ENCODE data around the gene NKAIN2.

Gene NKAIN2

DNA sequence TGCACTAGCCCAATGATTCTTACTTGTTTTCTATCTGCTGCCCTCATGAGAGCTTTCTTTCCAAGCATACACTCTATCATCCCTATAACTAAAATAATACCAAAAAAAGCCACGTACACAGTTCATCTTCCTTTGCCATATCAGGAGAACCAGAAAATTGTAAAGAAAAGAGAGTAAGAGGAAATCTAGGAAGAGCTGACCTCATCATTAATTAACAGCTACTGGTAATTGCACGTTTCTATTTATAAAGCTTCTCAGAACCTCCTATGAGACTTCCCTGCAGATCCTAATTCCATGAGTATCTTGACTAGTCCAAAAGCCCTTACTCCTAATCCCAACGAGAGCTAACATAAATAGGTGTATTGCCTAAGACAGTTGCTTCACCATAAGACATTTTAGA lies 967.1 kb downstream of the NKAIN2 start:
- no peak for DNase-seq (ENCODE audit: low spot score)

GRCh38 chr6:124772733-124773319 lies 969.2 kb downstream of the NKAIN2 start:
- no peak for DNase-seq (ENCODE audit: low spot score)

GRCh38 chr6:124775121-124775520 lies 971.5 kb downstream of the NKAIN2 start:
- no peak for DNase-seq (ENCODE audit: low spot score)

- DNase-seq (ENCODE audit: low spot score), result no peak
These were observed 974.2 kb downstream of the NKAIN2 start for GRCh38 chr6:124777863-124778262.

DNA sequence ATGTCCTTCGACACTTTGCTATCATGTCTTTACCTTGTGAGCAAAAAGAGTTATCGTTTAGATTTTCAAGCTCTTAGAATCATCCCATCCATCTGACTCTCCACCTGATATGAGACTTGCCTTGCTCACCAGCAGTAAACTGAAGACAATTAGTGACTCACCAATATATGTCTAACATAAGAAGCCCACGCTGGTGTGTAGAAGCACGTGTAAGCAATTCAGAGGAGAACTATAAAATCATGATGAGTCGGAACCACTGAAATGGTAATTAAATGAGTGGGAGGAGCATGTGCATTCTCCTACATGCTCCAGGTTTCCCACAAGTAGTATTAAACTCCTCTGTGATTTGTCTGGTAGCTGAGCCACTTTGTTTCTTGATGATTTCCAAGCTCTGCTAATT lies 977.0 kb downstream of the NKAIN2 start:
- no peak for DNase-seq (ENCODE audit: low spot score)

- DNase-seq (ENCODE audit: low spot score), result no peak
These were observed 979.7 kb downstream of the NKAIN2 start for GRCh38 chr6:124783344-124783743.

GRCh38 chr6:124791156-124791555 lies 987.5 kb downstream of the NKAIN2 start:
- DNase-seq (ENCODE audit: low spot score), result no peak

- no peak for DNase-seq (ENCODE audit: low spot score)
These were observed 988.7 kb downstream of the NKAIN2 start for GRCh38 chr6:124792386-124792785.

DNA sequence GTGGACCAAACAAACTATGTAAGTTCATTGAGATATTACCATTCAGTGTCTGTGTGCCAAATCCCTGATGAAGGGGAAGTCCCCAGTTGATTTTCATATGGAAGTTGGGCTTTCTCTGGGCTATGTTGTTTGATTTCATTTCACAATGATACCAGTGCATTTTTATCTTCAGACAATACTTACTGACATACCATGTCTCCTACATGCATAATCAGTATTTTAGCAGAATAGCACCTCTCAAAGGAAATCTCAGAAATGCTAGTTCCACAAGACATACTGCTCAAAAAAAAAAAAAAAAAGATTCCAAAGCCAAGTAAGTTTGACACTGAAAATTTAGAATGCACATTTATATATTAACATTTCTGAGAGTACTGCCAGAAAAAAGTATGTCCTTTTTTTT lies 989.7 kb downstream of the NKAIN2 start:
- DNase-seq (ENCODE audit: low spot score), result no peak

GRCh38 chr6:124795643-124796463 lies 992.2 kb downstream of the NKAIN2 start:
- peak; percentile 17 for DNase-seq (ENCODE audit: low spot score)

DNA sequence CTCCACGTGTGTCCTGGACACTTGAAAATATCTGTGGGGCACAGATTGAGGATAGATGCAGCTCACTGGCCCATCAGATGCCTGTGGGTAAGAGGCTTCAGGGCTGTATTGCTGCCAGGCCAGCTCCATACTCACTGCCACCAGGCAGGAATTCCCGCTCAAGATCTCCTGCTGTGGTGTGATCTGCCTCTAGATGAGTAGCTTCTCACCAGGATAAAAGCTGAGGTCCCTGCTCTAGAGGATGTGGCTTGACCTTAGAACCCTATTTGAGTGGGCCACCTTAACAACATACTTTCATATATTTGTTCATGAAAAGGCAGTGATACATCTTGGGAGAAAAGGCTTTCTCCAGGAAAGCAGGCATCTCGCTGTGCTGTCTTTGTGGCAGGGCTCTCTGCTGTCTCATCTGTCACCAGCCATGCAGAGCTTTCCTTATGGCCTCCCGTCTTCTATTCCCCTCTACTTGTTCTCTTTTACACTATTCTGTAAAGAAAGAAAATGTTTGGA lies 992.9 kb downstream of the NKAIN2 start:
- DNase-seq (ENCODE audit: low spot score), result no peak

GRCh38 chr6:124797224-124797623 lies 993.6 kb downstream of the NKAIN2 start:
- DNase-seq (ENCODE audit: low spot score), result no peak

DNA sequence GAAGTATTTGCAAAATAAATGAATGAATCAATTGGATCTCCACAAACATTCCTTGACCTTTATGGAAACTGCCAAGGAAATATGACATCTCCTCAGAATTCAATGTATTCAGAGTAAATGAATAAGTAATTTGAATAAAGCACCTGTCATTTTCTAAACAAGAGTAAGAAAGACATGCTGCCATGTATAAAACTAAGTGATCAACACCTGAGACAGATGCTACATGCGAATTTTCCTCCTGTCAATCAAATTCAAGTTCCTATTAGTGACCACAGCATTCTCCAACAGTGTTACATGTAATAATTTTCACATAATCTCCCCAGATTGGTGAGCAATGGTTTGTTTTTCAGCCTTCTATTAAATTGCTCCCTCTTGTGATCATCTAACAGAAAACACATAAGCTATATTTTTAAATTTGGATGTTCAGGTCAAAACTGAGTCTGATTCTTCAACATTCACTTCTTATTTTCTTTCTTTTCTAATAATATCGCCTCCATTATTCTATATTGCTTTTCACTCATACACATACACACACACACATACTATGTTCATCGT lies 995.4 kb downstream of the NKAIN2 start:
- DNase-seq (ENCODE audit: low spot score), result no peak

DNA sequence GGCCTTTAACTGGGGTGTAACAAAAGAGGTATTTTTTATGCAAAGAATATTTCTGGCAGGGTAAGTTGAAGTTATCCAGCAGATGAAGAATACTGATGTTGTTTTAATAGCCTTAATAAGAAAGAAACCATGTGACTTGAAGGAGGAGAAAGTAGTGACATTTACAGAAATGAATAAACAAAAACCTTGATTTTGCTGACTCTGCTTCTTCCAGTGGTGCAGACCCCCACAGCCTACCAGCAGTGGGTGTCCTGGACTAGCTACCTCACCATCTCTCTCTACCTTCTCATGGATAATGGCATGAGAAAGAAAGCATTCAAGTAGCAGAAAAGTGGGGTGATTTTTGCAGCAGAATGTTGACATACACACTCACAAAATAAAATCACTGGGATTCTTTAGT lies 996.0 kb downstream of the NKAIN2 start:
- no peak for DNase-seq (ENCODE audit: low spot score)

GRCh38 chr6:124800222-124800621 lies 996.6 kb downstream of the NKAIN2 start:
- DNase-seq (ENCODE audit: low spot score), result no peak

- no peak for DNase-seq (ENCODE audit: low spot score)
These were observed 1008.4 kb downstream of the NKAIN2 start for GRCh38 chr6:124812067-124812466.

- DNase-seq (ENCODE audit: low spot score), result no peak
These were observed 1015.7 kb downstream of the NKAIN2 start for GRCh38 chr6:124819346-124819745.

DNA sequence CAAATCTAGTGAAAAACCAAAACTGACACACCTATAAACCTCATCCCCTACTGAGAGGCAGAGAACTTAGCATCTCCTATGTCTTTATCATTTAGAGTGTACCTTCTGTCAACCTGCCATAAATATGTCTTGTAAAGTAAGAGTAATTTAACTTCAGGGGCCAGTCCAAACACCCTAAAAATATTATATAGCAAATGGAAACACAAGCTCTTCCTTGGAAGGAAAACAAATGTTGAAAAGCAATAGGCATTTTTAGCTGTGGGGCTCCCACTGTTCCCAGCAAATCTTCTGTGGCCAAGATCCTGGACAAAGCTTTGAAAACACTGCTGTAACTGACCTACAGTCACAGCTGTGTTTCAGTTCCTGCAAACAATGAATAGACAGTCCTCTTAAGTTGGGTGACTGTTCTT lies 1018.5 kb downstream of the NKAIN2 start:
- DNase-seq (ENCODE audit: low spot score), result no peak

DNA sequence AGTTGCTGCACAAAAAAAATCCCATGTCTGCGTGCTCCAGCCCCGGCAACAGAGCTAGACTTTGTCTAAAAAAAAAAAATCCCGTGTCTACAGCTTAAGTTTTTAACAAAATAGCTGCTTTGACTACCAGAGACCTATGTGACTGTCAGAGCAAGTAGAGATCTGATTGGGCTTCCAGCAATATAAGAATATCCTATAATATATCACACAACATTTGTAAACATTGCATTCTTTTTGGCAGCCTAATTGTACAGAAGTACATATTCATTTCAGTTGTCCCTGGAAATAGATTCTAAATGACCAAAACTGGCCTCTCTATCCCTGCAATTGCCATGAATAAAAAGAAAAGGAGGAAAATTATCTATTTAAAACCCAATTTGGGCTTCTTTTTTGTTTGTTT lies 1019.1 kb downstream of the NKAIN2 start:
- DNase-seq (ENCODE audit: low spot score), result no peak

DNA sequence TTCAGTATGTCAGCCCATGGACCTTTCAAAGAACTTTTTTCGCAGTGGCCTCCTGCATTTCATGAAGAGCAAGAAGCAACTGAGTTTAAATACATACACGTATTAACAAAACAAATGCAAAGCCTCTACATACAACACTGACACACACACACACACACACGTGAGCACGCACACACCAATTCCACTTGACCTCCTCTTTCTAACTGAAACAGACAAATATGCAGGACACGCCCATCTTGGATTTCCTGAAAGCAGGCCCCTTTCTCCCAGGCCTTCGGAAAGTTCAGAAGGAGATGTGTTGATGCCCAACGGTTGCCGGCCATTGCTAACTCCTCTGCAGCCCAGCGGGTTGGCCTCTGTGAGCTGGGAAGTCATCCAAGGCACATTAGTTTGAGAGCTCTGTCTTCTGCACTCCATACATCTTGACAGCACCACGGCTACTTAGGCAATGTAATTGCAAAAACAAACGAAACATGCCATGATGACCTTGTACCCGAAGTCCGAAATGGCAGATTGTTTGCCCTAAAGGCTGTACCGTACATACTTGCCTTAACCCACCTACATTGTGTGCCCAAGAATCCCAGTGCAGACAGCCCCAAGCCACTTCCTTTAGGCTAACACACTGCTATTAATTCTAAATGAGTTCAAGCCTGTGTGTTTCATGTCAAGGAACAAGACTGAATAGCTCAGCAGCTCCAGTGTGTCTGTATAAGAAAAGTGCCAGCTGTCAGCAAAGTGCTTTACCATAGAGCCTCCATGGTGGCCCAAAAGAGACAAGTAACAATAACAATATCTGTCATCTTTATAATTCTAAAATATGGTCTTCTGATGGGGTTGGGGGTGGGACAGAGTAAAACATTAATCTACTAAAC lies 1019.8 kb downstream of the NKAIN2 start:
- no peak for DNase-seq (ENCODE audit: low spot score)

DNA sequence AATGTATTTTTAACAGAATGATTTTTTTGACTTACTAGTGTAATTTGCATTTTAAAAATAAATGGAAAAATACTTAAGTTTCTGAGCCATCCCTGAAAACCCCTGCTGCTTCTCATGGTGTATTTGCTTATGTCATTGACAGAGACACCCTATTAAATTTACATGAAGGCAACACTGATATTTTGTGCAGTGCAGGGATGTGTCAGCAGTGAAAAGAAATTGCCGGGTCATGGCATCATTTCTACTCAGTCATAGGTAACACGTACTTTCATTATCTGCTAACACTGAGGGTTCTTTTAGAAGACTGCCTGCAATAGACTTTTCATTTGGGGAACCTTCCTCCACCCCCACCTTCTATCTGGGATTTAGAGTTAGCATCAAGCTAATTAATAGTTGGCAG lies 1021.9 kb downstream of the NKAIN2 start:
- DNase-seq (ENCODE audit: low spot score), result no peak

DNA sequence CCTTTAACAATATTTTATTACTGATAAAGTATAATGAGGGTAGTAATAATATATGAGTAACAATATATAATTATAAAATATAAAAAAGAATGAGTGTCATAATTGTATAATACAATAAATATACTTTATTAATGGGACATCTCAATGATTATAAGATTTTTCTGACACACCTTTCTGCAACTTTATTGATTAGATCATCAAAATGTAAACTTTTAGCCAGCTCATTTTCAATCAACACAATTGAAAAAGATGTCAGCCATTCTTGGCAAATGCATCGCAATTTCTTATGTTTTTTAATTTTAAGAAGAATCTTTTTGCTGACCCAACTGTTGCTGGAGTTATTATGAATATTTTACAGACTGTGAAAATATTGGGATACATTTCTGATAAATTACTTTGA lies 1026.2 kb downstream of the NKAIN2 start:
- no peak for DNase-seq (ENCODE audit: low spot score)

Measured in COLO829 (cell line).